Erythroblast (primary cell): ENCODE data around the gene SNX1.

Source experiments
- DNase-seq, 2 experiments: peaks; one replicate each; lab custom pipeline; 2025; lab: John Stamatoyannopoulos, UW
- GATA1 ChIP-seq: IDR thresholded peaks from 2 replicates; pipeline ENCODE4 v1.6.1; 2011; ENCODE audit warnings: low read depth, mild to moderate bottlenecking, control low read depth, low read length, moderate library complexity
- POLR2A ChIP-seq: IDR thresholded peaks from 2 replicates; pipeline ENCODE4 v1.6.1; 2011; ENCODE audit warnings: mild to moderate bottlenecking, low read length

SNX1 gene

DNA sequence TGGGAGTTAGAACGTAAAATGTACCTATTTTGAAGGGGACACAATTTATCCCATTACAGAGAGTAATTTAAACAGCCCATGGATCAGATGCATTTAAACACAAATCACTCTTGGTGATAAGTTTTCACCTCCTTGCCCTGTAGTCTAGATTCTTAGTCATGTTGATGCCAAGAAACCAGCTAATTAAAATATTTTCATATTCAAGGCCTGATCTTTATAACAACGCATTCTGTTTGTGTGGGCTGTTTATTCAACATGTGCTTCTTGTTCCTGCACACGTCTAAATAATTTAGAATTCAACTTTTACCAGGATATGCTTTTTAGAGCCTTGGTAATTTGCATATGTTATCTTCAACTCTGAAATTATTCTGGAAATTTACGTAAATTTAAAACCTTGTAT is 25.8 kb downstream of the SNX1 start:
- no peak for DNase-seq
- TF ChIP-seq GATA1, result no peak
- no peak for TF ChIP-seq POLR2A

DNA sequence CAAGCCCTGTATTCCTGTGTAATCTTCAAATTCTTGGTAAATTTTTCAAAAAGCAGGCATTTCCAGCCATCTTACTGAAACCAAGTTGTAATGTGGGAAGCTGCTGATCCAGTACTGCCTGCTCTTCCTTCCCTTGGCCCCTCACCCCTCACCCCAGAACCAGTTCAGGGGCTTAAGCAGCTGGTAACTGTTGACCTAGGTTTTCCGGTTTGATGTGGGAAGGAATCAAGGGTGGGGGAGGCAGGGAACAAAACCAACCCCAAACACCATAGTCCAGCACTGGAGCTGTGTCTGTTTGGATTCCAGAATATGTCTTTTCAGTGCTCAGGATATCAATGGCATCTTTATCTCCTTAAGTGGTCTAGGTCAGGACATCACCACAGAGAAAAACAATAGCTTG is 26.7 kb downstream of the SNX1 start:
- TF ChIP-seq POLR2A (no peak), GATA1 (no peak)
- DNase-seq, result no peak

DNA sequence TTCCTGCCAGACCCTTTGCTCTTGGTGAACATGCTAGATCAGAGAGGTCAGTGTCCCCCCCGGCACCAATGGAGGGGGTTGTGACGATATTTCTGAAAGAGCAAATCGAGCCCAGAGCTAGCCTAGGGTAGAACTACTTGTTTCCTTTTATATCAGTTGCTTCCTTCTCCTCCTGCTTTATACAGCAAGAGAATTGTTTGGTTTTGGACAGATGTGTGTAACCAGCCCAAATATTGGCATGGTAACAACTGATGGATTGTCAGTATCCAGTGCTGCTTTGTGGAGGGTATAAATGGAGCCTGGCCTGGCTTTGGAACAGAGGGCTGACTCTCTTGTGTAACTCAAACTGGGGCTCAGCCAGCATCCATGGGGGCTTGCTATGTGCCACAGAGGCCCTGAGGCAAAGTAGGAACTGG is 27.2 kb downstream of the SNX1 start:
- DNase-seq, result no peak
- TF ChIP-seq GATA1 (no peak), POLR2A (no peak)

DNA sequence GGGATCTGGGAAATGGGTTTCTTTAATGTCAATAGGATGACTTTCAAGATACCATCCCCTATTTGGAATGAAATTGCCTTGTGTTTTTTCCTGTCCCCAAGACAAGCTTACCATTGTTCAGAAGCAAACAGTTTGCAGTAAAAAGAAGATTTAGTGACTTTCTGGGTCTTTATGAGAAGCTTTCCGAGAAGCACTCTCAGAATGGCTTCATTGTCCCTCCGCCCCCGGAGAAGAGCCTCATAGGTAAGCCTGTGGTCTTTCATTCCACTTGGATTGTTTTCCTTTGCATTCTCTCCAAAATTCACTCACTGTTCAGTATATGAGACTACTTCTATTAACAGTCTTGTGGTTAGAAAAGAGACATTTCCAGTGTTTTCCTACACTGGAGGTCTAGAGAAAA is 30.2 kb downstream of the SNX1 start:
- no peak for TF ChIP-seq GATA1
- TF ChIP-seq POLR2A, result no peak
- DNase-seq, result no peak

DNA sequence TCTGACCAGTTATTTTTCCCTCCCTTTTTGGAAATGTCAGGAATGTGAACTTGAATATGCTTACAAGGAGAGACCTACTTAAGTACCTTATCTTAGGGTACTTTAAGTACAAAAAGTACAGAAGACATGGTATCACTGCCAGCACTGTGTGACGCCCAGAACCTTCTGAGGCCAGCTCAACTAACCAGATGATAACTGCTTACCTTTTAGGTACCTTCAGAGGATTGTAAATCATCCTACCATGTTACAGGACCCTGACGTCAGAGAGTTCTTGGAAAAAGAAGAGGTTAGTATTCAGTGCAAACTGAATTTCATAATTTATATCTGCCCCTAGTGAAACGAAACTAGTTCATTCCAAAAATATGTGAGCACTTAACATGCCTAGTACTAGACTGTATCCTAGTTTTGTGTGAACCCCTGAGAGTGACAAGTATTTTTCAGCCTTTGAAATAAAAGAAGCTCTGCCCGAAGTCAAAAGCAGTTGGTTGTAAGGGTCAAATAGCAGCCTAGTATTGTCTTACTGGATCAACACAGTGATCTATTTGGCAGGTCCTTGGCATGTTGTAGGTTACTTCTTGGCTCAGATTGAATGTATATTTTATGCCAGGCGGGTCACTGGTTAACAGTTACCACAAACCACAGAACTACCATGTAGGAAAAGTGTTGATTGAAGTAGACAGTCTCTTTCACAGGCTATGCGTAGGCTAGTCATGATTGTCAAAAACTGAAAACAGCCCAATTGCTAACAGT is 31.9 kb downstream of the SNX1 start:
- no peak for TF ChIP-seq GATA1
- no peak for TF ChIP-seq POLR2A
- DNase-seq, result no peak

DNA sequence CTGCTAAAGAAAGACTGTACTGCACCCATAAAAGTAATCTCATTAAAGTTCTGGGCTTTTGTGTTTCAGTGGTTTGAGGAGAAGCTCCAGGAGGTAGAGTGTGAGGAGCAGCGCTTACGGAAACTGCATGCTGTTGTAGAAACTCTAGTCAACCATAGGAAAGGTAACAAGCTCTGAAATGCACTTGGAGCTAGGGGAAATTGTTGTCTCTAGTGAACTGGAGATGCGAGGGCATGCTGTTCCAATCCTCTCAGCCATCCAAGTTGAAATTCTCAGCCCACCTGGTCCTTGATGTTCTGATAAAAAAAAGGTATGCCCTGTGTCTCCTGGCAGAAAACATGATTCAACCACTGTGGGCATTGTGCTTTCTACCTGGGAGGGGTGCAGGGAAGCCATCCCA is 34.4 kb downstream of the SNX1 start:
- no peak for DNase-seq
- no peak for TF ChIP-seq POLR2A
- TF ChIP-seq GATA1, result no peak

DNA sequence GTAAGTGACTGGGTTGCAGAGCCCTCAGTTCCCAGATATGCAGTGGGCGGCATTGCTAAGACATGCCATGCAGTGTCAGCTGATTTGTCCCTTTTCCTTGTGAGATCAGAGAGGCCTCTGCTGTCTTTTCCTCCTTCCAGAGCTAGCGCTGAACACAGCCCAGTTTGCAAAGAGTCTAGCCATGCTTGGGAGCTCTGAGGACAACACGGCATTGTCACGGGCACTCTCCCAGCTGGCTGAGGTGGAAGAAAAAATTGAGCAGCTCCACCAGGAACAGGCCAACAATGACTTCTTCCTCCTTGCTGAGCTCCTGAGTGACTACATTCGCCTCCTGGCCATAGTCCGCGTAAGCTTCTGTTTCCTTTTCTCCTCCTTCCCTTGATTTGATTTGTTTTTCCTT is 35.8 kb downstream of the SNX1 start:
- no peak for TF ChIP-seq GATA1
- DNase-seq, result no peak

DNA sequence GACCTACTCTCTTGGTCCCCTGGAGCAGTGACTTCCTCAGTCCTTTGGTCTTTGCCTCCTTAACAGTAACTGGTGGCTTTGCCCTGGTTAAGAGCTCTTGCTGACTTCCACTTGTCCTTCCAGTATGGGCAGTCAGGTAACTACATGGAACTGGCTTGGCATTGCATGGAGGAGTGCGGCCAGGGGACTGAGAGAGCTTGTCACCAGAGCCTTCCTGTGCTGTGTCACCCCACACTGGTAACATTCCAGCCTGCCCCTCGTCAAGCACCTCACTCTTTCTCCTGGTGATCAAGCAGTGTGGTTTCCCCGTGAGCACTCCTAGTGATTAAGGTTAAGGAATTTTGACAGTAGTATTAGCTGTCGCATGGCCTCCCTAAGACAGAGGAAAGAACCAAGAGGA is 36.4 kb downstream of the SNX1 start:
- no peak for DNase-seq
- TF ChIP-seq POLR2A (no peak), GATA1 (no peak)

DNA sequence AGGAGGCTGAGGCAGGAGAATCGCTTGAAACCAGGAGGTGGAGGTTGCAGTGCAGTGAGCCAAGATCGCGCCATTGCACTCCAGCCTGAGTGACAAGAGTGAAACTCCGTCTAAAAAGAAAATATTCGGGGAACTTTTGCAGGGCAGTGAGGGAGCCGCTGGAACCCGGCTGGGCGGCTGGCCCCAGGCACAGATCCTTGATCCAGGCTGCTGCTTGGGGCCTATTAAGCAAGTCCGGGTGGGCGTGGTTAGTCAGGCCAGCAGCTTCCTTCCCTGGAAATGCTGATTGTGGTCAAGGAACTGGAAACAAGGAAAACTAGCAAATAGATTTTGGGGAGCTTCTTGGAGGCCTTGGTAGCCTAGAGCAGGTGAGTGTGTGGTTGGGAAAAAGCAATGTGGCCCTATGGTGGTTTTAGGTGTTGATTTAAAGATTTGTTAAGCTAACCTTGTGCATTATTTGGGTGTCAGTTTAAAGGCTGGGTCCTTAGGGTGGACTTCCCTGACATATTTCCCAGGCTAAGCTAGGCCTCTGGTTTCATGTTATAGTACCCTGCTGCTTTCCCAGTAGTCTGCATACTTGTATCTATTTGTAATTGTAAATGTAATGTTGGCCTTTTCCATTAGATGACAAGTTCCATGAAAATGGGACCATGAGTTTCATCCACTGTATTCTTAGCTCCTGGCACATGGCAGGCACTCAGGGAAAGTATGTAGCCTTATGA is 38.0 kb downstream of the SNX1 start:
- no peak for DNase-seq

DNA sequence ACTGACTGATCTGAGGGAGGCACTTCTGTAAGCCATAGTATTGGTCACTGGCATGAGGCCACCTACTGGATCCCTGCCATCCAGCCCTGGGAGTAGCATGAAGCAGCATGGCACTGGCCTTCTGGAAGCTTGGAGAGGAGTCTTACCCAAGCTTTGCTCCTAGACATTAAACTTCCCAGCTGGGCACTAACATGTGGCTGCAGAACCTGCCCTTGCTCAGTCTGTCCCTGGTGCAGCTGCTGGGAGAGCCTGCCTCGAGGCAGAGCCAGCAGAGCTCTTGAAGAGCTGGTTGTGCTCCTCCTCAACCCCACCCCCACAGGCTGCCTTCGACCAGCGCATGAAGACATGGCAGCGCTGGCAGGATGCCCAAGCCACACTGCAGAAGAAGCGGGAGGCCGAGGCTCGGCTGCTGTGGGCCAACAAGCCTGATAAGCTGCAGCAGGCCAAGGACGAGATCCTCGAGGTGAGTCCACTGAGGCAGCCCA is 38.6 kb downstream of the SNX1 start:
- DNase-seq, result peak; percentile 82 to 87
- no peak for TF ChIP-seq GATA1
- no peak for TF ChIP-seq POLR2A

More for the DNA sequence above, 38.0 kb downstream of the SNX1 start:
- TF ChIP-seq POLR2A (no peak), GATA1 (no peak)

DNA sequence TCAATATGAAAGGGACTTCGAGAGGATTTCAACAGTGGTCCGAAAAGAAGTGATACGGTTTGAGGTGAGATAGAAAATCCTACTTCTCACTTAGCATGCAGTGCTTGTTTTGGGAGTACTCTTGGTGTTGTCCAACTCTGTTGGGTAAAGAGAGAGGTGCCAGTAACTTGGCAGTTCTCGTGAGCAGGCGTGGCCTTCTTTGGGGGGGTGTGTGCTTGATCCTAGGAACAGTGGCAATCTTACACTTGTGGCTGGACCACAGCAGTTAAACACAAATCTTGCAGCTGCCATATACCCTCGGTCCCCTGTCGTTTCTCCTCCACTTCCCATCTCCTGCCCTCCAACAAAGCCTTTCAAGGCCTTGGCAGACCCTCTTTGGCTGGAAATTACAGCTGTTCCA is 40.6 kb downstream of the SNX1 start:
- DNase-seq, result no peak
- TF ChIP-seq POLR2A (no peak), GATA1 (no peak)

DNA sequence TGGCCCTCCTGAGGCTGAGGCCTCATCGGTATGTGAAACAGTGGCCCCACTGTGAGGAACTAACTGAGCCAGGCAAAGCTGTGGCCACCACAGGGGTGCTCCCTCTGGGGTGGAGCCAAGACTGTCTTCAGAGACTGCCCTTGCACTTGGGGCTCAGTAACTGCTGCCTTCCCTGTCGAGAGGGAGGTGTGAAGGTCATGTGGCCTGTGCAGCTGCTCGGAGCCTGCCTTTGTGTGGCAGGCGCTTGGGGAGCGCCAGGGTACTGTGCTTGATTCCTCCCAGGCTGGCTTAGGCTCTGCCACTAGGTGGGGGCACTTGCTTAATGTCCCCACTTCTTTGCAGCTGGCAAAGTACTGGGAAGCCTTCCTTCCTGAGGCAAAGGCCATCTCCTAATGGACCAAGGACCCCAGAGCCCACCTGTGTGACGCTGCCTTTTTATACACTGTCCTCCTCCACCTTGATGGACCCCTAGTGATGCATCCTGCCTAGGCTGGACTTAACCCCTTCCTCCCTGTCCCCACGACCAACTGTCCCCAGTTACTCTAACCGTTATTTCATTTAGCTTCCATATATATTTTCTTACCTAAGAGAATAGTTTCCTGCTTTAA is 41.5 kb downstream of the SNX1 start:
- peak; percentile 36 to 58 for DNase-seq
- TF ChIP-seq POLR2A, result no peak
- no peak for TF ChIP-seq GATA1

DNA sequence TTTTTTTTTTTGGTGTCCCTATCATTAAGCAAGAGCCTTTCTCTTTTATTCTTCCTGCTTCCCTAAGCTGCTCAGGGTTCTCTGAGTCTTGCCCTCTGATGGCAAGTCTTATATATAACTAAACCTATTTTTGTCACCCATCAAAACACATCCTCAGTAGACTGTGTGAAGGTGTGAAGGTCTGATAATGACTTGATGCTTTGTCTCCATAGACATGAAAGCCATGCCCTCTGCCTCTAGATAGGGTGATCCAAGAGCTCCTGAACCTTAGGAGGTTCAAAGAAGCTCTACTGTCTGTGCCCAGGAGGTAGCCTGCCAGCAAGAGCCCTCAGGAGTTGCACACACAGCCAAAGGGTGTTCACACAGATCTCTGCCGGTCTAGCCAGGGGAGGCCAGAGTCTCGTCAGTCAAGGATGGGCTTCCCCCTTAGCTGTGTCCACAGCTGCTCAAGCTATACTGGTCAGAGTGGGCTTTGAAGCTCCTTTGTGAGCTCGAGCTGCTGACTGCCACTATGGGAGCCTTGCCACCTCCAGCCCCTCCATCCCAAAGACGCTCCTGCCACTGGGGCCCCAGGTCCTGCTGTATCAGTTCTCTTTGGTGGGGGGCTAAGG is 42.7 kb downstream of the SNX1 start:
- peak; percentile 53 to 84 for DNase-seq
- TF ChIP-seq POLR2A (no peak), GATA1 (no peak)
